GM12878 (cell line): ENCODE results near the gene ABHD17A. TPM values are rescaled to one million over a fixed set of nuclear protein-coding genes. Genes with fewer than 3 reads are reported as not detected.

Source experiments
- ATAC-seq: fragments of 200-7000 bp; cut with Tn5 transposase; 3 replicates; pipeline ENCODE4 v1.9.1; 2020; ENCODE audit warnings: mild to moderate bottlenecking, moderate library complexity
- BruUV-seq: library from RNA; stranded (reverse); fragments of 400-500 nt; replicated peaks from 2 replicates; lab custom pipeline; 2021; lab: Mats Ljungman, UMichigan
- CTCF ChIA-PET: fragments of 300-600 bp; sonication (Branson Sonifier 250); formaldehyde crosslinking; extraction: SDS; loops from one replicate; lab custom pipeline; 2021; ENCODE audit warnings: inconsistent platforms; lab: Yijun Ruan, JAX
- POLR2A ChIA-PET: fragments of 350-600 bp; formaldehyde crosslinking; extraction: SDS; loops from one replicate; lab custom pipeline; 2021; ENCODE audit warnings: inconsistent platforms; lab: Charles Lee
- RAD21 ChIA-PET: fragments of 300-600 bp; sonication (Branson Sonifier 250); formaldehyde crosslinking; loops from one replicate; lab custom pipeline; 2023; ENCODE audit warnings: antibody characterized with exemption; ENCODE audit not compliant: unreplicated experiment; lab: Charles Lee
- SMC1A ChIA-PET: fragments of 300-600 bp; sonication (Branson Sonifier 250); formaldehyde crosslinking; loops from one replicate; lab custom pipeline; 2023; ENCODE audit not compliant: unreplicated experiment, uncharacterized antibody; lab: Charles Lee
- DNase-seq: peaks from one replicate; pipeline ENCODE4 v3.0.0-alpha.2; 2011; ENCODE audit warnings: low read depth, low spot score
- FAIRE-seq: peaks from 3 replicates; lab custom pipeline; 2011; peaks lifted over from hg19 to GRCh38; lab: Jason Lieb, UNC
- H2AFZ ChIP-seq: 2 replicates; pipeline ENCODE4 v1.6.0; 2011; ENCODE audit warnings: low read depth, low read length, control low read depth; ENCODE audit not compliant: control insufficient read depth
- H3K27ac ChIP-seq: 2 replicates; pipeline ENCODE4 v1.5.1; 2011; ENCODE audit warnings: control low read depth; ENCODE audit not compliant: control insufficient read depth, insufficient read depth
- H3K27me3 ChIP-seq, 2 experiments: replicated peaks in 1 of 2; 2 replicates each; pipeline versions ENCODE4 v1.6.0 to v1.6.1; 2011; ENCODE audit warnings: low read length in 1 of 2; ENCODE audit not compliant: control insufficient read depth in 2 of 2, insufficient read depth in 2 of 2
- H3K36me3 ChIP-seq, 2 experiments: 2 replicates each; pipeline ENCODE4 v1.5.1; 2011; ENCODE audit warnings: low read length in 1 of 2; ENCODE audit not compliant: control insufficient read depth in 2 of 2, insufficient read depth in 2 of 2
- H3K4me1 ChIP-seq: 2 replicates; pipeline ENCODE4 v1.6.1; 2011; ENCODE audit warnings: mild to moderate bottlenecking, low read length, moderate library complexity, mixed read lengths; ENCODE audit not compliant: control insufficient read depth, insufficient read depth
- H3K4me2 ChIP-seq: 2 replicates; pipeline ENCODE4 v1.6.0; 2011; ENCODE audit warnings: control low read depth; ENCODE audit not compliant: control insufficient read depth, insufficient read depth
- H3K4me3 ChIP-seq: fragments of 200-600 bp; sonication (generic); 2 replicates; pipeline ENCODE4 v1.5.1; 2016
- H3K79me2 ChIP-seq: 2 replicates; pipeline ENCODE4 v1.6.0; 2011; ENCODE audit warnings: low read length; ENCODE audit not compliant: control insufficient read depth, insufficient read depth
- H3K9ac ChIP-seq: 2 replicates; pipeline ENCODE4 v1.8.0; 2011; ENCODE audit warnings: low read length, control low read depth, mixed read lengths; ENCODE audit not compliant: control insufficient read depth, insufficient read depth
- H3K9me3 ChIP-seq: replicated peaks from 3 replicates; pipeline ENCODE4 v1.5.1; 2011; ENCODE audit warnings: mild to moderate bottlenecking, low read length; ENCODE audit not compliant: control insufficient read depth, insufficient read depth
- H4K20me1 ChIP-seq: 2 replicates; pipeline ENCODE4 v1.6.0; 2011; ENCODE audit not compliant: control insufficient read depth, insufficient read depth
- CHD4 ChIP-seq: fragments of 200-600 bp; sonication (generic); IDR thresholded peaks from 2 replicates; pipeline ENCODE4 v1.6.1; 2016; ENCODE audit warnings: mild to moderate bottlenecking
- KLF5 ChIP-seq: fragments of 450-650 bp; IDR thresholded peaks from 2 replicates; pipeline ENCODE4 v1.6.1; 2014; ENCODE audit warnings: mild to moderate bottlenecking; ENCODE audit not compliant: partially characterized antibody
- SMARCA5 ChIP-seq: fragments of 450-650 bp; IDR thresholded peaks from 2 replicates; pipeline ENCODE4 v1.6.1; 2017; ENCODE audit warnings: mild to moderate bottlenecking
- SP1 ChIP-seq: IDR thresholded peaks from one replicate; pipeline ENCODE4 v1.6.1; 2011; ENCODE audit warnings: low read depth, low read length
- WGBS: methylation state at CpG from one replicate; pipeline ENCODE4 v1.1.6; 2016; ENCODE audit warnings: low lambda C conversion rate; ENCODE audit not compliant: insufficient replicate concordance, insufficient coverage; ENCODE audit errors: missing lambda C conversion rate; 5-methylcytosine and 5-hydroxymethylcytosine counted together
- in situ Hi-C: fragments of 300-500 bp; cut with MboI; formaldehyde crosslinking; loops from 9 replicates; pipeline ENCODE4 v1.14.3; 2018; ENCODE audit warnings: mixed read lengths
- intact Hi-C: fragments of 100-400 bp; cut with micrococcal nuclease; formaldehyde crosslinking; loops from one replicate; pipeline ENCODE4 v1.14.2; 2022; ENCODE audit not compliant: unreplicated experiment
- polyA plus RNA-seq, 11 experiments: library from polyadenylated mRNA; depleted of rRNA in 4 of 11; unstranded in 6 of 11; stranded (reverse) in 5 of 11; fragments of >200 nt; fragmentation: Nextera tagmentation in 4 of 11; fragmentation: Illumina TruSeq in 1 of 11; extraction: Ambion mirVana in 4 of 11; extraction: Trizol in 1 of 11; gene quantifications; 1 replicate in 1 of 11; 2 replicates in 10 of 11; pipeline versions ENCODE4 v1.2.1 to v1.2.3, GENCODE V29; 2011 to 2016; ENCODE audit warnings: inconsistent platforms in 2 of 11, missing spikeins in 2 of 11, low read depth in 1 of 11
- total RNA-seq, 4 experiments: library from RNA; depleted of rRNA in 3 of 4; stranded (reverse); fragments of >200 nt in 3 of 4; fragmentation: Illumina TruSeq in 1 of 4; extraction: Trizol in 1 of 4; gene quantifications; 2 replicates each; pipeline versions ENCODE4 v1.2.1 to v1.2.3, GENCODE V29; 2013 to 2021

Gene ABHD17A
- total and polyA plus RNA-seq, 10 of the 15 experiments (the other 5 are each of a cell fraction or from before 2014, with no cell fraction given), result 0.13 to 126 (median 28.8) TPM; not detected in 1

- TF ChIP-seq KLF5 (no peak), SP1 (no peak)
Observed at GRCh38 chr19:1828279-1829238, 56.7 kb downstream of the ABHD17A start (continued).

GRCh38 chr19:1827566-1828278 is 57.6 kb downstream of the ABHD17A start:
- in situ Hi-C loops, result no loop called here
- intact Hi-C loops, result no loop called here
- no peaks in the 10 kb centered on the region; the same call in 1 of the 2 replicates for H3K79me2 ChIP-seq
- no peak overlapping the region for H2AFZ ChIP-seq
- WGBS, result 86% methylated on average over 37 of the region's 41 CpGs
- H3K9me3 ChIP-seq, result no peaks in the 10 kb centered on the region
- ATAC-seq (no peak), DNase-seq (no peak), FAIRE-seq (no peak)
- no peak overlapping the region for H3K9ac ChIP-seq
- no peak overlapping the region for H3K4me3 ChIP-seq
- H3K4me2 ChIP-seq, result no peak overlapping the region
- no peaks in the 10 kb centered on the region for H3K27me3 ChIP-seq
- CTCF ChIA-PET, result interaction anchor here (2.1 to 2.7 kb wide), 2 partner anchors 10 to 35 kb away, joined by 10 to 19 read pairs; no protein-coding TSS in a partner anchor
- TF ChIP-seq SP1 (no peak), SMARCA5 (no peak), CHD4 (no peak)
- POLR2A ChIA-PET, result no interaction called here
- H3K27ac ChIP-seq, result no peak overlapping the region
- H3K4me1 ChIP-seq, result no peaks in the 10 kb centered on the region
- SMC1A ChIA-PET, result no interaction called here
- RAD21 ChIA-PET, result no interaction called here
- BruUV-seq, result TSS peak; percentile 44
- peaks cover 2 to 6% of the 10 kb centered on the region in 2 experiments; a peak in 3 of 4 replicates for H3K36me3 ChIP-seq
- H4K20me1 ChIP-seq, result no peaks in the 10 kb centered on the region

Other genes starting within 250 kb of the ABHD17A start
Only the 7 nearest of the 12 such genes appear.
- gene ATP8B3, start 73.2 kb downstream of the ABHD17A start, total RNA-seq (2014; rRNA removed), result 0.38 and 0.51 TPM in 2 replicates
- gene ATP8B3, start 73.2 kb downstream of the ABHD17A start, total RNA-seq (2014; rRNA removed; fragmentation: Illumina TruSeq; extraction: Trizol), result 0.36 and 0.74 TPM in 2 replicates
- gene ATP8B3, start 73.2 kb downstream of the ABHD17A start, total RNA-seq (2021), result 1.0 and 1.7 TPM in 2 replicates
- gene ATP8B3, start 73.2 kb downstream of the ABHD17A start, polyA plus RNA-seq (2011; rRNA removed), result 0.86 and 1.6 TPM in 2 replicates
- gene ATP8B3, start 73.2 kb downstream of the ABHD17A start, polyA plus RNA-seq (2014; fragmentation: Illumina TruSeq; extraction: Trizol), result 0.43 and 0.48 TPM in 2 replicates
- under 1 TPM; 0.13 to 0.34 TPM for gene ATP8B3, start 73.2 kb downstream of the ABHD17A start, polyA plus RNA-seq (2014; fragmentation: Nextera tagmentation; extraction: Ambion mirVana)
- gene ATP8B3, start 73.2 kb downstream of the ABHD17A start, polyA plus RNA-seq (2014; rRNA removed), result 0.76 and 1.3 TPM in 2 replicates
- gene ATP8B3, start 73.2 kb downstream of the ABHD17A start, polyA plus RNA-seq (2016; fragmentation: Nextera tagmentation; extraction: Ambion mirVana), result 1 to 10 TPM in 1 of 2 experiments, under 1 TPM in 1; 0.54 to 1.0 TPM
- gene REXO1, start 37.0 kb downstream of the ABHD17A start, total RNA-seq (2014; rRNA removed), result 5.2 and 11.7 TPM in 2 replicates
- gene REXO1, start 37.0 kb downstream of the ABHD17A start, total RNA-seq (2014; rRNA removed; fragmentation: Illumina TruSeq; extraction: Trizol), result 6.4 and 8.5 TPM in 2 replicates
- gene REXO1, start 37.0 kb downstream of the ABHD17A start, total RNA-seq (2021), result 38.1 and 45.2 TPM in 2 replicates
- gene REXO1, start 37.0 kb downstream of the ABHD17A start, polyA plus RNA-seq (2011; rRNA removed), result 2.7 and 9.5 TPM in 2 replicates
- 4.0 and 8.2 TPM in 2 replicates for gene REXO1, start 37.0 kb downstream of the ABHD17A start, polyA plus RNA-seq (2014; fragmentation: Illumina TruSeq; extraction: Trizol)
- gene REXO1, start 37.0 kb downstream of the ABHD17A start, polyA plus RNA-seq (2014; fragmentation: Nextera tagmentation; extraction: Ambion mirVana), result under 1 TPM; 0.03 to 0.64 TPM
- 31.3 and 38.2 TPM in 2 replicates for gene REXO1, start 37.0 kb downstream of the ABHD17A start, polyA plus RNA-seq (2014; rRNA removed)
- gene REXO1, start 37.0 kb downstream of the ABHD17A start, polyA plus RNA-seq (2016; fragmentation: Nextera tagmentation; extraction: Ambion mirVana), result 1 to 10 TPM; 3.7 to 8.4 TPM
- 5.4 and 6.2 TPM in 2 replicates for gene KLF16, start 21.9 kb downstream of the ABHD17A start, total RNA-seq (2014; rRNA removed)
- 2.2 and 2.6 TPM in 2 replicates for gene KLF16, start 21.9 kb downstream of the ABHD17A start, total RNA-seq (2014; rRNA removed; fragmentation: Illumina TruSeq; extraction: Trizol)
- gene KLF16, start 21.9 kb downstream of the ABHD17A start, total RNA-seq (2021), result 37.6 and 41.2 TPM in 2 replicates
- gene KLF16, start 21.9 kb downstream of the ABHD17A start, polyA plus RNA-seq (2011; rRNA removed), result 0.89 and 1.6 TPM in 2 replicates
- 0.57 and 2.6 TPM in 2 replicates for gene KLF16, start 21.9 kb downstream of the ABHD17A start, polyA plus RNA-seq (2014; fragmentation: Illumina TruSeq; extraction: Trizol)
- gene KLF16, start 21.9 kb downstream of the ABHD17A start, polyA plus RNA-seq (2014; fragmentation: Nextera tagmentation; extraction: Ambion mirVana), result under 1 TPM; 0.03 to 0.24 TPM
- 13.4 and 13.7 TPM in 2 replicates for gene KLF16, start 21.9 kb downstream of the ABHD17A start, polyA plus RNA-seq (2014; rRNA removed)
- 1 to 10 TPM; 2.1 to 2.5 TPM for gene KLF16, start 21.9 kb downstream of the ABHD17A start, polyA plus RNA-seq (2016; fragmentation: Nextera tagmentation; extraction: Ambion mirVana)
- gene ADAT3, start 19.9 kb upstream of the ABHD17A start, total RNA-seq (2014; rRNA removed), result 3.8 and 5.6 TPM in 2 replicates
- 0.27 TPM in 1 of 2 replicates, not detected in the other for gene ADAT3, start 19.9 kb upstream of the ABHD17A start, total RNA-seq (2014; rRNA removed; fragmentation: Illumina TruSeq; extraction: Trizol)
- 11.6 and 11.8 TPM in 2 replicates for gene ADAT3, start 19.9 kb upstream of the ABHD17A start, total RNA-seq (2021)
- 0.13 and 0.46 TPM in 2 replicates for gene ADAT3, start 19.9 kb upstream of the ABHD17A start, polyA plus RNA-seq (2011; rRNA removed)
- gene ADAT3, start 19.9 kb upstream of the ABHD17A start, polyA plus RNA-seq (2014; fragmentation: Illumina TruSeq; extraction: Trizol), result not detected in 2 replicates
- not detected for gene ADAT3, start 19.9 kb upstream of the ABHD17A start, polyA plus RNA-seq (2014; fragmentation: Nextera tagmentation; extraction: Ambion mirVana)
- 11.0 and 13.2 TPM in 2 replicates for gene ADAT3, start 19.9 kb upstream of the ABHD17A start, polyA plus RNA-seq (2014; rRNA removed)
- 1 to 10 TPM; 7.7 to 8.9 TPM for gene ADAT3, start 19.9 kb upstream of the ABHD17A start, polyA plus RNA-seq (2016; fragmentation: Nextera tagmentation; extraction: Ambion mirVana)
- 16.9 and 19.3 TPM in 2 replicates for gene SCAMP4, start 19.9 kb upstream of the ABHD17A start, total RNA-seq (2014; rRNA removed)
- gene SCAMP4, start 19.9 kb upstream of the ABHD17A start, total RNA-seq (2014; rRNA removed; fragmentation: Illumina TruSeq; extraction: Trizol), result 6.5 and 7.0 TPM in 2 replicates
- 34.7 and 38.7 TPM in 2 replicates for gene SCAMP4, start 19.9 kb upstream of the ABHD17A start, total RNA-seq (2021)
- gene SCAMP4, start 19.9 kb upstream of the ABHD17A start, polyA plus RNA-seq (2011; rRNA removed), result 2.7 and 5.6 TPM in 2 replicates
- 5.1 and 8.7 TPM in 2 replicates for gene SCAMP4, start 19.9 kb upstream of the ABHD17A start, polyA plus RNA-seq (2014; fragmentation: Illumina TruSeq; extraction: Trizol)
- gene SCAMP4, start 19.9 kb upstream of the ABHD17A start, polyA plus RNA-seq (2014; fragmentation: Nextera tagmentation; extraction: Ambion mirVana), result 1 to 10 TPM in 1 of 2 experiments, under 1 TPM in 1; 0.63 to 2.3 TPM
- 24.4 and 33.2 TPM in 2 replicates for gene SCAMP4, start 19.9 kb upstream of the ABHD17A start, polyA plus RNA-seq (2014; rRNA removed)
- 10 to 100 TPM; 33.8 to 34.4 TPM for gene SCAMP4, start 19.9 kb upstream of the ABHD17A start, polyA plus RNA-seq (2016; fragmentation: Nextera tagmentation; extraction: Ambion mirVana)
- 78.9 and 79.6 TPM in 2 replicates for gene CSNK1G2, start 55.7 kb upstream of the ABHD17A start, total RNA-seq (2014; rRNA removed)
- 24.6 and 32.5 TPM in 2 replicates for gene CSNK1G2, start 55.7 kb upstream of the ABHD17A start, total RNA-seq (2014; rRNA removed; fragmentation: Illumina TruSeq; extraction: Trizol)
- gene CSNK1G2, start 55.7 kb upstream of the ABHD17A start, total RNA-seq (2021), result 67.3 and 71.3 TPM in 2 replicates
- 25.2 and 54.1 TPM in 2 replicates for gene CSNK1G2, start 55.7 kb upstream of the ABHD17A start, polyA plus RNA-seq (2011; rRNA removed)
- 3.1 and 17.5 TPM in 2 replicates for gene CSNK1G2, start 55.7 kb upstream of the ABHD17A start, polyA plus RNA-seq (2014; fragmentation: Illumina TruSeq; extraction: Trizol)
- under 1 TPM; 0.64 to 0.84 TPM for gene CSNK1G2, start 55.7 kb upstream of the ABHD17A start, polyA plus RNA-seq (2014; fragmentation: Nextera tagmentation; extraction: Ambion mirVana)
- 107 and 109 TPM in 2 replicates for gene CSNK1G2, start 55.7 kb upstream of the ABHD17A start, polyA plus RNA-seq (2014; rRNA removed)
- 1 to 10 TPM; 4.6 to 5.6 TPM for gene CSNK1G2, start 55.7 kb upstream of the ABHD17A start, polyA plus RNA-seq (2016; fragmentation: Nextera tagmentation; extraction: Ambion mirVana)
- 18.3 and 19.9 TPM in 2 replicates for gene BTBD2, start 130.2 kb upstream of the ABHD17A start, total RNA-seq (2014; rRNA removed)
- 8.2 and 10.6 TPM in 2 replicates for gene BTBD2, start 130.2 kb upstream of the ABHD17A start, total RNA-seq (2014; rRNA removed; fragmentation: Illumina TruSeq; extraction: Trizol)
- gene BTBD2, start 130.2 kb upstream of the ABHD17A start, total RNA-seq (2021), result 62.2 and 66.2 TPM in 2 replicates
- gene BTBD2, start 130.2 kb upstream of the ABHD17A start, polyA plus RNA-seq (2011; rRNA removed), result 8.8 and 18.6 TPM in 2 replicates
- gene BTBD2, start 130.2 kb upstream of the ABHD17A start, polyA plus RNA-seq (2014; fragmentation: Illumina TruSeq; extraction: Trizol), result 3.2 and 10.1 TPM in 2 replicates
- gene BTBD2, start 130.2 kb upstream of the ABHD17A start, polyA plus RNA-seq (2014; fragmentation: Nextera tagmentation; extraction: Ambion mirVana), result under 1 TPM; 0.13 to 0.37 TPM
- gene BTBD2, start 130.2 kb upstream of the ABHD17A start, polyA plus RNA-seq (2014; rRNA removed), result 45.4 and 50.9 TPM in 2 replicates
- gene BTBD2, start 130.2 kb upstream of the ABHD17A start, polyA plus RNA-seq (2016; fragmentation: Nextera tagmentation; extraction: Ambion mirVana), result 1 to 10 TPM; 4.5 to 5.5 TPM